HCT116 (cell line): ENCODE data around the gene CDHR4. TPM values are rescaled to one million over a fixed set of nuclear protein-coding genes. Genes with fewer than 3 reads are reported as not detected.

Experiments used
- ATAC-seq: fragments of 200-7000 bp; cut with Tn5 transposase; 2 replicates; pipeline ENCODE4 v1.9.1; 2020; ENCODE audit warnings: mild to moderate bottlenecking, moderate library complexity
- BruUV-seq: library from RNA; stranded (reverse); fragments of 400-500 nt; replicated peaks from 2 replicates; lab custom pipeline; 2021; lab: Mats Ljungman, UMichigan
- CTCF ChIA-PET: fragments of 300-600 bp; sonication (Branson Sonifier 250); formaldehyde crosslinking; loops from one replicate; lab custom pipeline; 2021; ENCODE audit warnings: antibody characterized with exemption; lab: Charles Lee
- POLR2A ChIA-PET: fragments of 300-600, 350-600 bp; sonication (Branson Sonifier 250); formaldehyde crosslinking; loops from one replicate; lab custom pipeline; 2021; ENCODE audit warnings: antibody characterized with exemption; lab: Charles Lee
- RAD21 ChIA-PET, 2 experiments: fragments of 300-600 bp; sonication (Branson Sonifier 250); formaldehyde crosslinking; loops; one replicate each; lab custom pipeline; 2023; ENCODE audit warnings: low total read pairs in 2 of 2; ENCODE audit not compliant: uncharacterized antibody in 2 of 2, unreplicated experiment in 2 of 2, low non-redundant PET in 1 of 2; lab: Charles Lee
- DNase-seq: peaks from one replicate; pipeline ENCODE4 v3.0.0-alpha.2; 2010; ENCODE audit warnings: low read depth, low spot score
- H2AFZ ChIP-seq: fragments of 200-600 bp; shearing (Covaris generic), sonication (generic); 2 replicates; pipeline ENCODE4 v1.6.1; 2017; ENCODE audit warnings: low read depth, mixed run types, mixed read lengths, antibody characterized with exemption, low read length; ENCODE audit not compliant: poor library complexity, severe bottlenecking
- H3K27ac ChIP-seq: 2 replicates; pipeline ENCODE4 v1.5.1; 2012; ENCODE audit warnings: low read depth, low read length
- H3K27me3 ChIP-seq: fragments of 200-600 bp; sonication (generic); 2 replicates; pipeline ENCODE4 v1.6.1; 2016; ENCODE audit warnings: mixed run types, low read length, mixed read lengths; ENCODE audit not compliant: insufficient read depth
- H3K36me3 ChIP-seq, 2 experiments: fragments of 200-500 bp in 1 of 2; fragments of 200-600 bp in 1 of 2; sonication (Bioruptor generic) in 1 of 2; sonication (generic) in 1 of 2; 2 replicates each; pipeline versions ENCODE4 v1.5.1 to v1.6.1; 2014 to 2016; ENCODE audit warnings: low read length in 2 of 2, inconsistent platforms in 1 of 2, mixed read lengths in 1 of 2, mixed run types in 1 of 2; ENCODE audit not compliant: insufficient read depth in 2 of 2, control insufficient read depth in 1 of 2
- H3K4me1 ChIP-seq, 2 experiments: fragments of 200-600 bp in 1 of 2; sonication (generic) in 1 of 2; 2 replicates each; pipeline versions ENCODE4 v1.5.1 to v1.6.1; 2012 to 2017; ENCODE audit warnings: low read length in 2 of 2, inconsistent platforms in 1 of 2, mild to moderate bottlenecking in 1 of 2, mixed read lengths in 1 of 2, mixed run types in 1 of 2, moderate library complexity in 1 of 2; ENCODE audit not compliant: insufficient read depth in 2 of 2, control insufficient read depth in 1 of 2
- H3K4me2 ChIP-seq: fragments of 200-600 bp; sonication (generic); 2 replicates; pipeline ENCODE4 v1.6.1; 2017; ENCODE audit warnings: mixed run types, low read length, mixed read lengths
- H3K4me3 ChIP-seq, 2 experiments: fragments of 200-600 bp in 1 of 2; sonication (generic) in 1 of 2; replicated peaks in 1 of 2; 2 replicates each; pipeline ENCODE4 v1.5.1; 2011 to 2016; ENCODE audit warnings: low read length in 2 of 2, control low read depth in 1 of 2, low read depth in 1 of 2, mild to moderate bottlenecking in 1 of 2, mixed read lengths in 1 of 2, mixed run types in 1 of 2
- H3K79me2 ChIP-seq: fragments of 200-600 bp; sonication (generic); 2 replicates; pipeline ENCODE4 v1.6.1; 2017; ENCODE audit warnings: mild to moderate bottlenecking, mixed run types, low read length, moderate library complexity, mixed read lengths; ENCODE audit not compliant: insufficient read depth
- H3K9ac ChIP-seq: fragments of 200-600 bp; sonication (generic); 2 replicates; pipeline ENCODE4 v1.6.1; 2016; ENCODE audit warnings: low read length, mixed read lengths
- H3K9me2 ChIP-seq: fragments of 200-600 bp; sonication (generic), shearing (Covaris generic); 2 replicates; pipeline ENCODE4 v1.6.1; 2017; ENCODE audit warnings: mixed run types, mild to moderate bottlenecking, moderate library complexity; ENCODE audit not compliant: insufficient read depth
- H3K9me3 ChIP-seq, 2 experiments: fragments of 200-500 bp in 1 of 2; fragments of 200-600 bp in 1 of 2; sonication (Bioruptor generic) in 1 of 2; sonication (generic) in 1 of 2; 2 replicates each; pipeline ENCODE4 v1.6.1; 2014 to 2017; ENCODE audit warnings: low read length in 2 of 2, mixed read lengths in 2 of 2, inconsistent platforms in 1 of 2, low read depth in 1 of 2, mild to moderate bottlenecking in 1 of 2, mixed run types in 1 of 2, moderate library complexity in 1 of 2; ENCODE audit not compliant: control insufficient read depth in 1 of 2, insufficient read depth in 1 of 2
- H4K20me1 ChIP-seq: fragments of 200-600 bp; sonication (generic), shearing (Covaris generic); 2 replicates; pipeline ENCODE4 v1.6.1; 2017; ENCODE audit warnings: mixed run types, mild to moderate bottlenecking, moderate library complexity; ENCODE audit not compliant: insufficient read depth
- CBX3 ChIP-seq: IDR thresholded peaks from 2 replicates; pipeline ENCODE4 v1.6.1; 2012; ENCODE audit warnings: low read depth
- CEBPB ChIP-seq: IDR thresholded peaks from 2 replicates; pipeline ENCODE4 v1.6.1; 2012; ENCODE audit warnings: low read depth
- EGR1 ChIP-seq: IDR thresholded peaks from 2 replicates; pipeline ENCODE4 v1.6.1; 2012; ENCODE audit warnings: low read depth
- EZH2 ChIP-seq: fragments of 200-600 bp; sonication (generic); IDR thresholded peaks from 2 replicates; pipeline ENCODE4 v1.6.1; 2017; ENCODE audit warnings: antibody characterized with exemption, mixed run types
- EZH2phosphoT487 ChIP-seq: fragments of 200-600 bp; IDR thresholded peaks from 2 replicates; pipeline ENCODE4 v1.6.1; 2018; ENCODE audit warnings: antibody characterized with exemption, borderline replicate concordance
- RAD21 ChIP-seq: IDR thresholded peaks from 2 replicates; pipeline ENCODE4 v1.6.1; 2012; ENCODE audit warnings: low read depth, mild to moderate bottlenecking
- SIN3A ChIP-seq: IDR thresholded peaks from 2 replicates; pipeline ENCODE4 v1.6.1; 2012; ENCODE audit warnings: low read depth
- SRF ChIP-seq: IDR thresholded peaks from 2 replicates; pipeline ENCODE4 v1.6.1; 2012; ENCODE audit warnings: low read depth
- ZNF274 ChIP-seq: fragments of 200-500 bp; sonication (Bioruptor generic); IDR thresholded peaks from 2 replicates; pipeline ENCODE4 v1.6.1; 2014; ENCODE audit warnings: mild to moderate bottlenecking, low read depth, low read length, inconsistent platforms
- intact Hi-C: fragments of 100-400 bp; cut with micrococcal nuclease; formaldehyde crosslinking; loops from 2 replicates; pipeline ENCODE4 v1.10.0; 2022
- total RNA-seq: library from RNA; stranded (reverse); gene quantifications from one replicate; pipeline ENCODE4 v1.2.1, GENCODE V29; 2021; ENCODE audit not compliant: unreplicated experiment
- TF ChIP-seq, protein P1 (sequence below): IDR thresholded peaks from 2 replicates; pipeline ENCODE4 v1.6.1; 2012
- TF ChIP-seq, protein P2 (sequence below): IDR thresholded peaks from 2 replicates; pipeline ENCODE4 v1.6.1; 2012

Gene CDHR4
- total RNA-seq, 1 experiment from 2014 or later = not detected

DNA sequence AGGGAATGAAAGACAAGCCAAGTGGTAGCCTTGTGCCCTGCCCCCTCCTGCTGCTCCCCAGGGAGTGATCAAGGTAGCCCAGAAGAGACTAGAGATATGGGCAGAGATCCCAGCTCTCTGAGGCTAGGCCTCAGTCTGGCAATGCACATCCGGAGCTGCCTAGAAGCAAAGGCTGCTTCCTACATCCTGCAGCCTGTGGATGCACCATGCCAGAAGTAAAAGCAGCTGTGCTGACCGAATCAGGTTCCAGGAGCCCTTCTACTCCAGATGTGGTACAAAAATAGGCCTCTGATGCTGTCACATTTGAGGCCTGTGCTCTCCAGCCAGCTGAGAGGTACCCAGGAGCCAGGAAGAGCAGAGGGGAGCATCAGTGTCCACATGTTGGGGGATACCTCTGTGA is 40.7 kb upstream of the CDHR4 start:
- no peak for DNase-seq
- no peaks in the 10 kb centered on the region for H3K79me2 ChIP-seq
- H4K20me1 ChIP-seq = no peaks in the 10 kb centered on the region; the same call in 1 of the 2 replicates
- H3K4me3 ChIP-seq = no peak overlapping the region
- H3K4me1 ChIP-seq = peaks cover 4 to 10% of the 10 kb centered on the region in 2 experiments; a peak in 1 of 4 replicates
- ChIA-PET POLR2A (no interaction called here), RAD21 (no interaction called here), CTCF (interaction anchor here (1.8 to 2.8 kb wide), 3 partner anchors 38 to 301 kb away, joined by 5 to 13 read pairs (median 6); partner anchors contain the start of gene INKA1)
- H2AFZ ChIP-seq = no peak overlapping the region
- ATAC-seq = no peak
- H3K9ac ChIP-seq = no peak overlapping the region
- H3K36me3 ChIP-seq = peaks cover 7 to 29% of the 10 kb centered on the region in 2 experiments; a peak in 3 of 4 replicates
- TF ChIP-seq, protein P1, sequence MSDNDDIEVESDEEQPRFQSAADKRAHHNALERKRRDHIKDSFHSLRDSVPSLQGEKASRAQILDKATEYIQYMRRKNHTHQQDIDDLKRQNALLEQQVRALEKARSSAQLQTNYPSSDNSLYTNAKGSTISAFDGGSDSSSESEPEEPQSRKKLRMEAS = no peak
- TF ChIP-seq ZNF274 (no peak), SRF (no peak), CEBPB (no peak), CBX3 (no peak), EZH2phosphoT487 (no peak), EGR1 (no peak), RAD21 (no peak), EZH2 (no peak), SIN3A (no peak)
- TF ChIP-seq, protein P2, sequence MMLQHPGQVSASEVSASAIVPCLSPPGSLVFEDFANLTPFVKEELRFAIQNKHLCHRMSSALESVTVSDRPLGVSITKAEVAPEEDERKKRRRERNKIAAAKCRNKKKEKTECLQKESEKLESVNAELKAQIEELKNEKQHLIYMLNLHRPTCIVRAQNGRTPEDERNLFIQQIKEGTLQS = no peak
- no peaks in the 10 kb centered on the region for H3K9me2 ChIP-seq
- no peaks in the 10 kb centered on the region for H3K27me3 ChIP-seq
- H3K4me2 ChIP-seq = no peak overlapping the region
- no TSS peak for BruUV-seq
- intact Hi-C loops = no loop called here
- no peaks in the 10 kb centered on the region for H3K9me3 ChIP-seq
- no peak overlapping the region for H3K27ac ChIP-seq
